DMS114 treated with DMSO at 0.1 percent for 48 hours (cell line): Measurements from ENCODE around the gene ZDHHC11.
"Not testable (repeated sequence)": the region's sequence is repeated elsewhere in the genome, so short reads cannot be mapped to it uniquely, and the experiment has no call there.

ENCODE experiments used
- DNase-seq: peaks from one replicate; lab custom pipeline; 2025; ENCODE audit not compliant: unreplicated experiment; lab: John Stamatoyannopoulos, UW

The ZDHHC11 gene

GRCh38 chr5:763998-764781 lies 86.6 kb downstream of the ZDHHC11 start:
- DNase-seq, result no peak

GRCh38 chr5:763397-763796 lies 87.4 kb downstream of the ZDHHC11 start:
- DNase-seq, result no peak

DNA sequence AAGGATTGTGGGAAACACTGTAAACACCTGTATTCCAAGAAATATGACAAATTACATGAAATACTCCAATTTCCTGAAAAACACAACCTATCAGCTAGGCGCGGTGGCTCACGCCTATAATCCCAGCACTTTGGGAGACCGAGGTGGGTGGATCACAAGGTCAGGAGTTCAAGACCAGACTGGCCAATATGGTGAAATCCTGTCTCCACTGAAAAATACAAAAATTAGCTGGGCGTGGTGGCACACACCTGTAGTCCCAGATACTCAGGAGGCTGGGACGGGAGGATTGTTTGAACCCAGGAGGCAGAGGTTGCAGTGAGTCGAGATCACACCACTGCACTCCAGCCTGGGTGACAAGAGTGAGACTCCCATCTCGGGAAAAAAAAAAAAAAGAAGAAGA lies 87.8 kb downstream of the ZDHHC11 start:
- not testable (repeated sequence) for DNase-seq

DNA sequence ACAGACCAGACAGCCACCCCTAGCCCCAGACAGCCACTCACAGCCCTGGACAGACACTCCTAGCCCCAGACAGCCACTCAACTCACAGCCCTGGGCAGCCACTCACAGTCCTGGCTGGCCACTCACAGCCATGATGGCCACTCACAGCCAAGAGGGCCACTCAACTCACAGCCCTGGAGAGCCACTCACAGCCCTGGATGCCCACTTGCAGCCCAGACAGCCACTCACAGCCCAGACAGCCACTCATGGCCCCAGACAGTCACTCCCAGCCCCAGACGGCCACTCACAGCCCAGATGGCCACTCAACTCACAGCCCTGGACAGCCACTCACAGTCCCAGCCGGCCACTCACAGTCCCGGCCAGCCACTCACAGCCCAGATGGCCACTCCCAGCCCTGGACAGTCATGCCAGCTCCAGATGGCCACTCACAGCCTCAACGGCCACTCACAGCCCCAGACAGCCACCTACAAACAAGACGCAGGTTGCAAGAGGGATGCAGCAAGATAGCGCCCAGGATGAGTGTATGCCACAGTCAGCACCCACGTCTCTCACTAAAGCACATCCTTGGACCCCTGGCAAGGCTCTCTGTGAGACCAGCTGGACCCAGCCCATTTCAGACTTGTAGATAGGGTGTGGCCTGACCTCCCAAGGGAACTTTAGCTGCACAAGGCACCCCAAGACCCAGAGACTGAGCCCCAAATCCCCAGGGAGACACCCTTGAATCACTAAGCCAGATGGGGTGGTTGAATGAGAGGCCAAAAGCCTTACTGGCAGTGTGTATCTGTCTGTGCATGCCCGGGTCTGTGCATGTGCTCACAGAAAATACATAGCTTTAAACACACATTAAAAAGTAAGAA lies 88.7 kb downstream of the ZDHHC11 start:
- DNase-seq, result no peak

DNA sequence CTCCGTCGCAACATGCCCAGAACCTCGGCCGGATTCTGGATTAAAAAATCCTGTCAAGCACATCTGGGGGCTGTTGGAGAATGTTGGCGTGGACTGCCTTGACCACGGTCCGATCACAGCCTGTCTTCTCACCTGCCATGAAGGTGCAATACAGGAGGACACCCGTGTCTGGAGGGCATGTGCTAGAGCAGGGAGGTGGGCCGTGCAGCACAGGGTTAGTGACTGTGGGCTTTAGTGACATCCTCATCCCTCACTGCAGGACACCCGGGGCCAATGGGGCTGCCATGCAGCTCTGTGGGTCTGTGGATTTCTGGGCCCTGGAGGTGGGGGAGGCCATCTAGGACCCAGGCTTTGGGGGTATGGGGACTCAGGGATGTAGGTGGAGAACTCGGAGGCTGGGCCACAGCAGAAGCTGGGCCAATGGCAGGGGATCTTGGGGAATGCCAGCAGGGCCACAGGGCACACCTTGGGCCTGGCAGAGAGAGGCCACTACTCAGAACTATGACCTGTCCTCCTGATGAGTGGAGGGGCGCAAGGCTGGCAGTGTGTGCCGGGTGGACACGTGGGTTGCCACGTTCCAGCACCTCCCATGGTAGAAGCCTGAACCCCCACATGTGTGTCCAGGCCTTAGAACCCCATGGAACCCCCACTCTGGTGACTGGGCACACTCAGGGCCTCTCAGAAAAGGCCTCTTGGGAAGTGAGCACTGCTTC lies 89.6 kb downstream of the ZDHHC11 start:
- DNase-seq, result no peak

- DNase-seq, result no peak
Observed at GRCh38 chr5:760363-761058, 90.3 kb downstream of the ZDHHC11 start.

DNA sequence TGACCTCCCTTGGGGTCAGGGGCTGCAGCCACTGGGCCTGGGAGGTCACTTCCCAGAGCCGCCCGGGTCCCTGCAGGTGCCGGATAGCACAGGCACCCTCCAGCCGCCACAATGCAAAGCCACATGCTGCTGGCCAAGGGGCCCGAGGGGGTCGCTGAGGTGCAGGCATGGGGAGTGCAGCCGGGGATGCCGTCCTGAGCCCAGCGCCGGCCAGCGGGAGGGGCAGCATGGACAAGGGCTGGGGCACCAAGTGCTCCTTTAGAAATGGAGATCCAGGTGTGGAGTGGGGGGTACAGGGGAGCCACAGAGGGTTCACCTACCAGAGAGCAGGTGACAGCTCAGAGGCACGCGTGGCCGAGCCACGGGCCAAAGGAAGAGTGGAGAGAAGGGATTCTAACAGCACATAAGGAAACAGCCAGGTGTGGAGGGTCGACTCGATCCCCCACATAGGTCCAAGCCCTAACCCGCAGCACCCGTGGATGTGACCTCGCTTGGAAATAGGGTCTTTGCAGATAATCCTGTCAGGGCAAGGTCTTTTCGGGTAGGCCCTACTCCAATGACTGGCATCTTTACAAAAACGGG lies 90.9 kb downstream of the ZDHHC11 start:
- no peak for DNase-seq

GRCh38 chr5:759111-759751 lies 91.6 kb downstream of the ZDHHC11 start:
- no peak for DNase-seq

- no peak for DNase-seq
Observed at GRCh38 chr5:758698-759053, 92.1 kb downstream of the ZDHHC11 start.

GRCh38 chr5:757931-758697 lies 92.7 kb downstream of the ZDHHC11 start:
- DNase-seq, result no peak

GRCh38 chr5:757346-757930 lies 93.3 kb downstream of the ZDHHC11 start:
- no peak for DNase-seq

DNA sequence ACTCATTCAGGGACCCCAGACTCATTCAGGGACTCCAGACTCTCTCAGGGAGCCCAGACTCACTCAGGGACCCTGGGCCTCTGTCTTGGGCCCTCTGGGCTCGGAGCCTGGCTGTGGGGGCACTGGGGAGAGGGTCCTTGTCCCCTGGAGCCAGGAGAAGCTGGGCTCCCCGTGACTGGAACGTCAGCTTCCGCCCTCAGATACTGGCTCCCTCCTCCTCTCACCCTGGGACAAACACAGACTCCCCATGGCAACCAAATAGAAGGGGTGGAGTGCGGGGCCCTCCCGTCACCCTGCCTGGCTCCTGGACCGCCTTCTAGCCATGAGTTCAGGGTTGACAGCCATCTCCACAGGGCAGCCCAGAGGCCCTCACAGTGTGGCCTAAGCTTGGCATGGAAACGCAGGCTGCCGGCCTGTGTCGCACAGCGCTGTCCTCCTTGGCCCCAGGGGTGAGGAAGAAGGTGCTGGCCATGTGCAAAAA lies 93.9 kb downstream of the ZDHHC11 start:
- DNase-seq, result no peak

DNA sequence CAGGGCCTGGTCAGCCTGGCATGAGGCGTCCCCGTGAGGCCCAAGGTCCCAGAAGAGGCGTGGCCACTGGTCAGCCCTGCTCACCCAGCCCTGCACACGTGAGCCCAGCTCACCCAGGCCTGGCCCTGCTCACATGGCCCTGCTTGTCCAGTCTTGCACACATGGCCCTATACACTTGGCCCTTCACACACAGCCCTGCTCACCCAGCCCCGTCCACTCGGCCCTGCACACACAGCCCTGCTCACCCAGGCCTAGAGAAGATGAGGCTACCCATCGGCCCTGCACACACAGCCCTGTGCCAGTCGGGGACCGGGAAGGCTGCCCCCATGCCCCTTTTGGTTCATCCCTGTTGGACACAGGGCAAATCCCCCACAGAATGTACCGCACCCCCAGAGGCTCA lies 94.6 kb downstream of the ZDHHC11 start:
- no peak for DNase-seq

GRCh38 chr5:754143-754632 lies 96.6 kb downstream of the ZDHHC11 start:
- not testable (repeated sequence) for DNase-seq

DNA sequence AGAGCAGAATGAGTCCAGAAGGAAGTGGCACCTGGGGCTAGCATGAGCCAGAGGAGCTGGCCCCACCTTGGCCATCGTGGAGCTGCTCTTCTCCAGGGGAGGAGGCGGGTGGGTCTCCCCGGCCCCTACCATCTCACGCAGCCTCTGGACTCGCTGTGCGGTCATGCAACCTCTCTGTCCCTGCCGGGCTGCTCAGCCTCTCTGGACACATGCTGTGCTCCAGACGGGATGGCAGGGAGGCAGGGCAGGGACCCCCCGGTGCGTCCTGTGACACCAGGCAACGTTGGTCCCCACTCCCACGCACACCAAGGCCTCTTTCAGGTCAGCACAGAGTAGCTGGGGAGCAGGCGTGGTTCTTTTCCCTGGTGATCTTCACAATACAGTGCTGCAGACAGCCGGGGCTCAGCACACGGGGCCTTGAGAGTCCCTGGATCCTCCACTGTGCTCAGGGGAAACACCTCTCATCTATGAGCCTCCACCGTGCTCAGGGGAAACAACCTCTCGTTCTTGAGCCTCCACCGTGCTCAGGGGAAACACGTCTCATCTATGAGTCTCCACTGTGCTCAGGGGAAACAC lies 97.1 kb downstream of the ZDHHC11 start:
- DNase-seq, result not testable (repeated sequence)

DNA sequence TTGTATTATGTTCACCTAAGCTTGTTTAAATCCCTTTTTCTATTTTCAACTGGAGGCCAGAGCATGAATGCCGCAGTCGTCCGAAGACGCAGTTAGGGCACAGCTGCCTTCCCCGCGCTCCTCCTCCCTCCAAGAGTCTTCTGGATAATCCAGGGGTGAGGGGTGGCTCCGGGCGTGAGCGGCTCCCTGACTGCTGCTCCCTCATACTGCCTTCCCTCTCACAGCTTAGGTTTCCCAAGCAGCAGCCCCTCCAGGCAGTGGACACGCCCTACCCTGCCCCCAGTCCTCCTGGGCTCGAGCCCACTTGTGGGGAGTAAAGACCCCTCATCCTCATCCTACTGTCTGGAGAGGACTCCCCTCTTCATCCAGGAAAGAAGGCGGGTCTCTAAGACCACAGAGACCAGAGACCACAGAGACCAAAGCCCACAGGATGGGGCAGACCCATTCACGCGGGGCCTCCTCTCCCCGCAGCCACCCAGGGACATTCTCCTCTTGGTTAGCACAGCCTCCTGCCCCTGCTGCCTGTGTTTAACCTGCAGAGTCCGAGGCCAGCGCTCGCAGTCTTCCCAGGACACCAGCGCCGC lies 98.2 kb downstream of the ZDHHC11 start:
- not testable (repeated sequence) for DNase-seq

- DNase-seq, result not testable (repeated sequence)
Observed at GRCh38 chr5:751992-752391, 98.8 kb downstream of the ZDHHC11 start.

- DNase-seq, result no peak
Observed at GRCh38 chr5:751496-751895, 99.3 kb downstream of the ZDHHC11 start.
